ENCODE data around the gene VWA8. TPM values are rescaled to one million over a fixed set of nuclear protein-coding genes. Genes with fewer than 3 reads are reported as not detected.

Gene VWA8
- total and polyA plus RNA-seq, 2 of the 13 experiments (the other 11 are each of a cell fraction or from before 2014, with no cell fraction given): 9.1 to 17.3 TPM

- FAIRE-seq (no peak), DNase-seq (ENCODE audit: low spot score) (no peak), ATAC-seq (no peak)
- Histone ChIP-seq H3K4me1 (ENCODE audit: insufficient read depth, low read length) (no peaks in the 10 kb centered on the region), H3K4me3 (replicated peaks in 1 of 3; ENCODE audit: insufficient read depth in 1 of 3, low read depth in 2 of 3, low read length in 3 of 3) (no peak overlapping the region), H3K9ac (ENCODE audit: insufficient read depth, low read depth, low read length) (no peak overlapping the region), H3K4me2 (ENCODE audit: low read depth, low read length) (no peak overlapping the region), H4K20me1 (ENCODE audit: insufficient read depth, low read length) (no peaks in the 10 kb centered on the region; the same call in 1 of the 2 replicates), H3K36me3 (replicated peaks in 1 of 2; ENCODE audit: control insufficient read depth in 1 of 2, insufficient read depth in 2 of 2, low read length in 2 of 2) (peaks cover 5 to 29% of the 10 kb centered on the region in 2 experiments; a peak in 3 of 5 replicates), H3K79me2 (ENCODE audit: insufficient read depth, low read length) (no peaks in the 10 kb centered on the region), H3K9me3 (ENCODE audit: low read length) (no peaks in the 10 kb centered on the region), H3K27ac (ENCODE audit: extremely low read length, insufficient read depth, low read length) (no peak overlapping the region), H3K27me3 (ENCODE audit: control insufficient read depth in 1 of 2, insufficient read depth in 2 of 2, low read length in 2 of 2) (no peaks in the 10 kb centered on the region), H2AFZ (ENCODE audit: low read length) (no peak overlapping the region)
- ChIA-PET POLR2A (no interaction called here), CTCF (ENCODE audit: low intra/inter-chr PET ratio, low total read pairs) (no interaction called here)
- BruUV-seq (replicated peaks): no TSS peak
- no peak for TF ChIP-seq MATR3 (CRISPR knock-in tag; IDR thresholded peaks at IDR 0.05)
- no peak for TF ChIP-seq POLR2AphosphoS2 (IDR thresholded peaks at IDR 0.05; ENCODE audit: low read depth, low read length)
- TF ChIP-seq ZNF629 (CRISPR knock-in tag; conservative IDR thresholded peaks at IDR 0.05): peak; percentile 77
- no peak for TF ChIP-seq ARID2 (CRISPR knock-in tag; IDR thresholded peaks at IDR 0.05; ENCODE audit: borderline replicate concordance)
- in situ Hi-C loops (cut with HindIII; ENCODE audit: extremely low pct_ligation_motif_present, low pct_unique_long_range_greater_than_20kb): no loop called here
- intact Hi-C loops (cut with micrococcal nuclease; ENCODE audit: unreplicated experiment): no loop called here
- WGBS (ENCODE audit: low lambda C conversion rate): over 99% methylated on average over 3 of the region's 3 CpGs
Measured at GRCh38 chr13:41816057-41816456, 144.9 kb downstream of the VWA8 start.

- Histone ChIP-seq H3K79me2 (ENCODE audit: insufficient read depth, low read length) (no peaks in the 10 kb centered on the region), H3K4me1 (ENCODE audit: insufficient read depth, low read length) (no peaks in the 10 kb centered on the region), H3K9me3 (ENCODE audit: low read length) (no peaks in the 10 kb centered on the region), H3K27me3 (ENCODE audit: control insufficient read depth in 1 of 2, insufficient read depth in 2 of 2, low read length in 2 of 2) (no peaks in the 10 kb centered on the region), H3K9ac (ENCODE audit: insufficient read depth, low read depth, low read length) (no peak overlapping the region), H3K4me3 (replicated peaks in 1 of 3; ENCODE audit: insufficient read depth in 1 of 3, low read depth in 2 of 3, low read length in 3 of 3) (no peak overlapping the region), H4K20me1 (ENCODE audit: insufficient read depth, low read length) (no peaks in the 10 kb centered on the region), H2AFZ (ENCODE audit: low read length) (no peak overlapping the region), H3K4me2 (ENCODE audit: low read depth, low read length) (no peak overlapping the region), H3K36me3 (replicated peaks in 1 of 2; ENCODE audit: control insufficient read depth in 1 of 2, insufficient read depth in 2 of 2, low read length in 2 of 2) (peaks cover 3 to 32% of the 10 kb centered on the region in 2 experiments; a peak in 3 of 5 replicates), H3K27ac (ENCODE audit: extremely low read length, insufficient read depth, low read length) (no peak overlapping the region)
- no peak for FAIRE-seq
- ChIA-PET POLR2A (no interaction called here), CTCF (ENCODE audit: low intra/inter-chr PET ratio, low total read pairs) (no interaction called here)
- in situ Hi-C loops (cut with HindIII; ENCODE audit: extremely low pct_ligation_motif_present, low pct_unique_long_range_greater_than_20kb) (no loop called here), intact Hi-C loops (cut with micrococcal nuclease; ENCODE audit: unreplicated experiment) (no loop called here)
- TF ChIP-seq ZNF512 (CRISPR knock-in tag; IDR thresholded peaks at IDR 0.05) (no peak), TEAD3 (CRISPR knock-in tag; optimal IDR thresholded peaks at IDR 0.05; ENCODE audit: borderline replicate concordance) (no peak)
- no peak for ATAC-seq
- no peak for DNase-seq (ENCODE audit: low spot score)
- BruUV-seq (replicated peaks): no TSS peak
Measured at GRCh38 chr13:41813426-41813825, 147.5 kb downstream of the VWA8 start.
